Spinal cord (tissue), 10 donors: ENCODE data around the gene CYFIP1. TPM values are rescaled to one million over a fixed set of nuclear protein-coding genes. Genes with fewer than 3 reads are reported as not detected.

Experiments used
- DNase-seq, 6 donors: peaks; one replicate each; pipeline versions ENCODE4 v3.0.0 to v3.0.0-alpha.2; 2013 to 2015; ENCODE audit warnings: low spot score in 6 of 6, low read depth in 4 of 6
- H3K27ac ChIP-seq: one replicate; pipeline ENCODE4 v1.5.1; 2013; ENCODE audit warnings: low read depth, low read length, control low read depth
- H3K27me3 ChIP-seq: one replicate; pipeline ENCODE4 v1.6.1; 2013; ENCODE audit warnings: low read length; ENCODE audit not compliant: control insufficient read depth, insufficient read depth
- H3K36me3 ChIP-seq: one replicate; pipeline ENCODE4 v1.6.1; 2013; ENCODE audit warnings: low read length; ENCODE audit not compliant: control insufficient read depth, insufficient read depth
- H3K4me1 ChIP-seq: one replicate; pipeline ENCODE4 v1.6.1; 2013; ENCODE audit warnings: low read length; ENCODE audit not compliant: control insufficient read depth, insufficient read depth
- H3K4me3 ChIP-seq: one replicate; pipeline ENCODE4 v1.5.1; 2013; ENCODE audit warnings: low read depth, low read length, control low read depth
- H3K9me3 ChIP-seq: one replicate; pipeline ENCODE4 v1.6.1; 2013; ENCODE audit warnings: low read length; ENCODE audit not compliant: control insufficient read depth, insufficient read depth
- WGBS: methylation state at CpG from one replicate; pipeline ENCODE4 v1.1.5; 2013; ENCODE audit warnings: missing lambda C conversion rate; ENCODE audit not compliant: insufficient coverage; 5-methylcytosine and 5-hydroxymethylcytosine counted together
- polyA plus RNA-seq, 2 donors: library from polyadenylated mRNA; unstranded; fragments of 120-200 nt; gene quantifications; one replicate each; pipeline ENCODE4 v1.2.1, GENCODE V29; 2013; ENCODE audit not compliant: insufficient read length in 2 of 2
- total RNA-seq, 2 donors: library from RNA; depleted of rRNA in 1 of 2; stranded (reverse); fragments of 120-200 nt in 1 of 2; fragments of >200 nt in 1 of 2; gene quantifications; one replicate each; pipeline versions ENCODE4 v1.2.3 to v1.2.4, GENCODE V29; 2013 to 2014
- donor health status: healthy.

Gene CYFIP1
- total and polyA plus RNA-seq, 4 donors: 81.4 to 98.9 (median 88.7) TPM

DNA sequence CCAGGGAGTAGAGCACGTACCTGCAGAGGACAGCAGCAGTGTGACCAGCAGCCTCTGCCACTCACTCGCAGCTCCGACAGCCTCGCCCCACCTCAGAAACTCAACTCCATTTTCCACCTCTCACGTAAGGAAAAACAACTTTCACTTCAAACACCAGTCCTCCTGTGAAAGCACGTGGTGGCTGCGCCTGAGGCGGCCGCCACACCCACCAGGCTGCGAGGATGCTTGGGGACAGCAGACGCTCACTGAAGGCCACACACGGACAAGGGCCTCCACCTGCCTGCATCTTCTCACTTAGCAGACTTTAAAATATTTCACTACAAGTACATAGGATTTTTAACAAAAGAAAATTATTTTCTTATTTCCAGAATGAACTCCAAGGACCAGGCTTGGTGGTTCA is 67.9 kb downstream of the CYFIP1 start:
- H3K9me3 ChIP-seq: no peaks in the 10 kb centered on the region

DNA sequence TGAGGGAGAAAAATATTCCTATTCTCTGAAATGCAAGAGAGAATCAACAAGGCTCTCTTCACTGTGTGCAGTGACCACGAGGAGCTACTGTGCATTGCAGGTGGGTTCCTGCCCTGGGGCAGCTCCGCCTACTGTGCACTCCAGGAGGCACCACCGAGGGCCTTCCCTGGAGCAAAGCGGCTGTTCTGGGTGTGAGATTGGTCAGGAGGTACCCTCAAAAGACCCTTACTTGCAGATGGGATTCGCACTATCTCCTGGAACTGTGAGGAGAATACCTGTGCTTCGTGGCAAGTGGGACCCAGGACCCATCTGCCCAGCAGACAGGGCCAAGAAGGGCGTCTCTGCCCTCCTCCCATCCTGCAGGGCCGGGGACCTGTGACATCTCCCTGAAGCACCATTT is 68.9 kb downstream of the CYFIP1 start:
- Histone ChIP-seq H3K27ac (no peak overlapping the region), H3K9me3 (no peaks in the 10 kb centered on the region), H3K27me3 (no peaks in the 10 kb centered on the region), H3K4me3 (no peak overlapping the region), H3K36me3 (peaks cover 71% of the 10 kb centered on the region), H3K4me1 (no peaks in the 10 kb centered on the region)
- DNase-seq: no peak
- WGBS: 88% methylated on average over 6 of the region's 8 CpGs

More for the DNA sequence above, 67.9 kb downstream of the CYFIP1 start:
- Histone ChIP-seq H3K36me3 (peaks cover 77% of the 10 kb centered on the region), H3K4me1 (no peaks in the 10 kb centered on the region), H3K27me3 (no peaks in the 10 kb centered on the region), H3K27ac (no peak overlapping the region), H3K4me3 (no peak overlapping the region)
- 95% methylated on average over 7 of the region's 12 CpGs for WGBS
- no peak for DNase-seq

DNA sequence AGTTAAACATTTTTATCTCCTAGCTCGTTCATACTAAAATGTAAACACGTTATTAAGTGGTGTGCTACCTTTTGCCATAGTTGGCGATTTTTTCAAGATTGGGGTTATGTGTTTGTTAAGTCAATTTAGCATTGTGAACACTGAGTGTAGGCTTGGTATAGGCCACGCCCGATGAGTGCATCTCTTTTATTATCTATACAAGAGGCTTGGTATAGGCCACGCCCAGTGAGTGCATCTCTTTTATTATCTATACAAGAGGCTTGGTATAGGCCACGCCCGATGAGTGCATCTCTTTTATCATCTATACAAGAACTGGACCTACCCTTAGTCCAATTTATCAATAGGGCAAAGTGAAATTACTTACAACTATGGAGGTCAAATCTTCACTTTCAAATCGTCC is 71.3 kb downstream of the CYFIP1 start:
- no peaks in the 10 kb centered on the region for H3K4me1 ChIP-seq
- H3K27me3 ChIP-seq: no peaks in the 10 kb centered on the region
- WGBS: 88% methylated on average over 1 of the region's 9 CpGs
- no peak for DNase-seq
- no peaks in the 10 kb centered on the region for H3K9me3 ChIP-seq
- H3K4me3 ChIP-seq: no peak overlapping the region
- peaks cover 58% of the 10 kb centered on the region for H3K36me3 ChIP-seq
- H3K27ac ChIP-seq: no peak overlapping the region

DNA sequence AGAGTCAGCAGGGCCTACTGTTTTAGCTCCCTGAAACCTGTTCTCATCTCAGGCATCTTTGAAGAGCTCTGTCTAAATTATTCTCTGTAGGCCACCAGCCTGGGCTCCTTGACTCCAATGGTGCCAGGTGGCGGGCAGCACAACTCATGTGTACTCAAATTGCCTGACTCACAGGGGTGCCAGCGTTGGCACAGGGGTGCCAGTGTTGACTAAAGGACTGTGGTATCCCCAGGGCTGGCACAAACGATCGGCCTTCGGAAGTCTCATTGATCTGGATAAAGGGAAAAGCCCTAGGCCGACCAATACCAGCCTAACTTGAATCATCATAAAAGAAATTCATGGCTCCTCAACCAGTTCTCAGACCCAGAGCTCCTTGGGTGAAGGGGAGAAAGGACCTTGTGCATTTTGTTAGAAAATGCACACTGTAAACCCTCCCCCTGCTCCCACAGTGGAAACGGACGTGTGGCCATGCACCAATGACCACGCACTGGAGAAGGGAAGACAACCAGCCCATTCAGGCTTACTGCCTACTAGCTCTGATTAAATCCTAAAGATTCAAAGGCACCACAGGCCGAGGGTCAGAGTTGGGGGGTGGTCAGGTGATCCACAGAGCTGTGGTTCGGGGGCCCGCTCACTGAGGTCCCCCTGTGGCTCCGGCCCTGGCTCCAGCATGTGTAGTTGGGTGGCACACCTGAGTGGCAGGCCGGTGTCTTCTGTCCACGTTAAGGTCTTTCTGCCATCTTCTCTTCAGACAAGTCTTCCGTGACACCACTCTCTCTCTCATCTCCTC is 72.8 kb downstream of the CYFIP1 start:
- H3K36me3 ChIP-seq: peaks cover 60% of the 10 kb centered on the region
- no peaks in the 10 kb centered on the region for H3K27me3 ChIP-seq
- no peak overlapping the region for H3K4me3 ChIP-seq
- no peaks in the 10 kb centered on the region for H3K4me1 ChIP-seq
- DNase-seq: no peak
- no peak overlapping the region for H3K27ac ChIP-seq
- H3K9me3 ChIP-seq: no peaks in the 10 kb centered on the region
- 95% methylated on average over 7 of the region's 16 CpGs for WGBS

DNA sequence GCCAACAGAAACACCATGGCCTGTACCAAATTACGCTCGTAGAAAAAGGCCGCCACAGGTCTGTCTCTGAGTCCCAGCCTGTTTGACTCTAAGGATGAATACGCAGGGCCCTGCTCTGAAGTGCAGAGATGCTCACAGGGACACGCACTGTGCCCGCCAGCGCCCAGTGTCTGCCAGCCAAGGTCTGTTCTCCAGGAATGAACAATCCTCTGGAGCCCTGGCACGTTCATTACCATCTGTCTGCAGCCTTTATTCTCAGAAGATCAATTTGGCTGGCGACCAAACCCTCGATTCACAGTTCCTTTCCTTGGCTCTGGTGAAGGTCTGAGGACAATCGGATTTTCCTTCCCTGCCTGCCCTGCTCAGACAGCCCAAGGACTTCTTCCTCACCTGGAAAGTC is 75.4 kb downstream of the CYFIP1 start:
- Histone ChIP-seq H3K27me3 (no peaks in the 10 kb centered on the region), H3K4me1 (no peaks in the 10 kb centered on the region), H3K27ac (no peak overlapping the region), H3K36me3 (peaks cover 62% of the 10 kb centered on the region), H3K4me3 (no peak overlapping the region), H3K9me3 (no peaks in the 10 kb centered on the region)
- peak; percentile 6 to 89 (median 32) for DNase-seq
- 27% methylated on average over 10 of the region's 11 CpGs for WGBS

GRCh38 chr15:22903961-22904534 is 76.1 kb downstream of the CYFIP1 start:
- WGBS: 73% methylated on average over 17 of the region's 19 CpGs
- H3K9me3 ChIP-seq: no peaks in the 10 kb centered on the region
- H3K27ac ChIP-seq: no peak overlapping the region
- H3K4me3 ChIP-seq: no peak overlapping the region
- H3K36me3 ChIP-seq: peaks cover 64% of the 10 kb centered on the region
- no peaks in the 10 kb centered on the region for H3K4me1 ChIP-seq
- no peaks in the 10 kb centered on the region for H3K27me3 ChIP-seq
- peak in 1 of 6 donors; percentile 22 for DNase-seq

DNA sequence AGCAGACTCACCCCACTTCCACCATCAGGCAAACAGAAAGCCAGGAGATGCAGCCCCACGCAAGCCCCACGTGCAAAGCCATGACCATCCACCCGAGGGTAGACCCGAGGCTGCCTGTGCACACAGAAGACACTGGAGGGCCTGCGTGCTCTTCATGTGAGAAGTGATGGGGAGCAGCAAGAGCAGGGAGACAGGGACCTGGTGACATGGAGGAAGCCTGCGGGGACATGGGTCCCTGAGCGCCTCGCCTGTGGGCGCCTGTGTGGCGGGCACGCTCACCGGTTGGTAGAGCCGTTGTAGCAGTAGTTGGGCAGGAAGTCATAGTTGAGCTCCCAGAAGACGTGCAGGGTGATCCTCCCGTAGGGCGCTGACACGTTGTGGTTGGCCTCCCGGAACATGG is 76.7 kb downstream of the CYFIP1 start:
- no peaks in the 10 kb centered on the region for H3K27me3 ChIP-seq
- H3K36me3 ChIP-seq: peaks cover 58% of the 10 kb centered on the region
- H3K27ac ChIP-seq: no peak overlapping the region
- no peaks in the 10 kb centered on the region for H3K9me3 ChIP-seq
- no peak for DNase-seq
- no peaks in the 10 kb centered on the region for H3K4me1 ChIP-seq
- H3K4me3 ChIP-seq: no peak overlapping the region
- 97% methylated on average over 18 of the region's 18 CpGs for WGBS

DNA sequence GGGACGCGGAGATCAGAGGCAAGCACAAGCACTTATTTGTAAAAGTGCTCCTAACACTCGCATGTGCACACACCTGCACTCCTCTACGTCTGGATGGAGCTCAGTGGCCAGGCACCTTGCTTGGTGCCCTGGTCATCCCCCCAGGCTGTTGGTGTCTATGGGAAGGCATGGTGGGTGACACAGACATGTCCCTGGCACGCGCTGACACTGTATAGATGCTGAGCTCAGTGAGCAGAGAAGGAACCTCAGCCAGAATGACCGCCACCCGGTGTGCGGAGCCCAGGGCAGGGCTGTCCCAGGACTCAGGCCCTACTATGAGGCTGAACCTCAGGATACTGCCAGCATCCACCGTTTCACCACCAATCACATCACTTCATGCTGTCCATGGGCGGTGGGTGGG is 77.2 kb downstream of the CYFIP1 start:
- Histone ChIP-seq H3K36me3 (peaks cover 54% of the 10 kb centered on the region), H3K27me3 (no peaks in the 10 kb centered on the region), H3K4me3 (no peak overlapping the region), H3K27ac (no peak overlapping the region), H3K9me3 (no peaks in the 10 kb centered on the region), H3K4me1 (no peaks in the 10 kb centered on the region)
- WGBS: 90% methylated on average over 7 of the region's 11 CpGs
- no peak for DNase-seq

DNA sequence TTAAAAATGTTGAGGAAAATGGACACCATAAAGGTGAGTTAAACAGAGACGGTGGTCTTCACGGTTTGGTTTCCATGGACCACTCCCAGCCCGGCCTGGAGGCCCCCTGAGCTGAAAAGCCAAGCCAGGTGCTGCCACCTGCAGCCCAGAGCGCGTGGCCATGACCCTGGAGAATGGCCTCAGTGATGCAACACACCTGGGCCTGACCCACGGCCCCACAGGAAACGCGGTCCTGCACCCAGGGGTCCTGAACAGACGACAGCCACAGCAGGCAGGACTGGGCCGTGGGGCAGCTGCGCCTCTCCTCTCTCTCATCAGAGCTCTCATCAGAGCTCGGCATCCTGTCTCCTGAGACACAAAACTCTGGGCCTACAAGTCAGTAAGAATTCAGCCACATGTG is 77.6 kb downstream of the CYFIP1 start:
- no peaks in the 10 kb centered on the region for H3K27me3 ChIP-seq
- H3K4me1 ChIP-seq: no peaks in the 10 kb centered on the region
- DNase-seq: no peak
- H3K27ac ChIP-seq: no peak overlapping the region
- H3K4me3 ChIP-seq: no peak overlapping the region
- peaks cover 51% of the 10 kb centered on the region for H3K36me3 ChIP-seq
- no peaks in the 10 kb centered on the region for H3K9me3 ChIP-seq
- 89% methylated on average over 12 of the region's 12 CpGs for WGBS

DNA sequence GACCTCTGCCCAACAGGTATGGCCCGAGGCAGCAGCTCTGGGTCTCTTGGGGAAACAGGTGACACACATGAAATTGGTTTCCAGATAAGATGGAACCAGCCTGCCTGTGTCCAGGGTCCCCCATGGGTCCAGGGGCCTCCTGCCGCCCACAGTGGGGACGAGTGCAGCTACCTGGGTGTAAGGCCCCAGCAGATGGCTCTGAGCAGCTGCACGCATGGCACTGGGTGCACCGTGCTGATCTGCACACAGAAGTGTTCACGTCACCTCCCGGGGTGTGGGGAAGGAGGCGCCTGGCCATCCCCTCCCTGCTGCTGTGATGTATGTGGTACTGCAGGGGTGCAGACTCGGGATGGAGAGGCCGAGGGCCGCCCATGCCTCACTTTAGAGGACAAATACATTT is 78.1 kb downstream of the CYFIP1 start:
- WGBS: 95% methylated on average over 7 of the region's 11 CpGs

More for the DNA sequence above, 78.1 kb downstream of the CYFIP1 start:
- Histone ChIP-seq H3K9me3 (no peaks in the 10 kb centered on the region), H3K27me3 (no peaks in the 10 kb centered on the region), H3K4me1 (no peaks in the 10 kb centered on the region), H3K36me3 (peaks cover 46% of the 10 kb centered on the region), H3K27ac (no peak overlapping the region), H3K4me3 (no peak overlapping the region)
- no peak for DNase-seq
